ENCODE data around the gene ATXN7L1.
"Not testable (repeated sequence)": the region's sequence is repeated elsewhere in the genome, so short reads cannot be mapped to it uniquely, and the experiment has no call there.

ATXN7L1 gene

GRCh38 chr7:105857009-105857952, 19.1 kb downstream of the ATXN7L1 start:
- no peak for DNase-seq

GRCh38 chr7:105854498-105854897, 21.9 kb downstream of the ATXN7L1 start:
- DNase-seq = no peak

- DNase-seq = no peak
Observed at GRCh38 chr7:105853931-105854419, 22.4 kb downstream of the ATXN7L1 start.

- no peak for DNase-seq
Observed at GRCh38 chr7:105851064-105851463, 25.3 kb downstream of the ATXN7L1 start.

GRCh38 chr7:105849122-105849855, 27.1 kb downstream of the ATXN7L1 start:
- DNase-seq = no peak

- DNase-seq = no peak
Observed at GRCh38 chr7:105846404-105846803, 30.0 kb downstream of the ATXN7L1 start.

- DNase-seq = not testable (repeated sequence)
Observed at GRCh38 chr7:105844681-105845080, 31.7 kb downstream of the ATXN7L1 start.

GRCh38 chr7:105841866-105842265, 34.5 kb downstream of the ATXN7L1 start:
- no peak for DNase-seq

- no peak for DNase-seq
Observed at GRCh38 chr7:105840981-105841749, 35.2 kb downstream of the ATXN7L1 start.

- DNase-seq = no peak
Observed at GRCh38 chr7:105839266-105839665, 37.1 kb downstream of the ATXN7L1 start.

GRCh38 chr7:105838627-105839231, 37.7 kb downstream of the ATXN7L1 start:
- no peak for DNase-seq

GRCh38 chr7:105837765-105838626, 38.4 kb downstream of the ATXN7L1 start:
- no peak for DNase-seq

GRCh38 chr7:105835441-105835840, 41.0 kb downstream of the ATXN7L1 start:
- no peak for DNase-seq

- DNase-seq = no peak
Observed at GRCh38 chr7:105831824-105832535, 44.4 kb downstream of the ATXN7L1 start.

- DNase-seq = no peak
Observed at GRCh38 chr7:105831302-105831620, 45.1 kb downstream of the ATXN7L1 start.

- DNase-seq = no peak
Observed at GRCh38 chr7:105830405-105831301, 45.7 kb downstream of the ATXN7L1 start.

GRCh38 chr7:105829681-105830322, 46.6 kb downstream of the ATXN7L1 start:
- no peak for DNase-seq

GRCh38 chr7:105828141-105828540, 48.3 kb downstream of the ATXN7L1 start:
- no peak for DNase-seq

- no peak for DNase-seq
Observed at GRCh38 chr7:105827151-105827875, 49.1 kb downstream of the ATXN7L1 start.

Data from OCI-M1 (cell line).